ENCODE data around the gene NR5A1. TPM values are rescaled to one million over a fixed set of nuclear protein-coding genes. Genes with fewer than 3 reads are reported as not detected.

The NR5A1 gene
- polyA plus RNA-seq, 4 donors, result 0.01 to 0.27 (median 0.16) TPM

DNA sequence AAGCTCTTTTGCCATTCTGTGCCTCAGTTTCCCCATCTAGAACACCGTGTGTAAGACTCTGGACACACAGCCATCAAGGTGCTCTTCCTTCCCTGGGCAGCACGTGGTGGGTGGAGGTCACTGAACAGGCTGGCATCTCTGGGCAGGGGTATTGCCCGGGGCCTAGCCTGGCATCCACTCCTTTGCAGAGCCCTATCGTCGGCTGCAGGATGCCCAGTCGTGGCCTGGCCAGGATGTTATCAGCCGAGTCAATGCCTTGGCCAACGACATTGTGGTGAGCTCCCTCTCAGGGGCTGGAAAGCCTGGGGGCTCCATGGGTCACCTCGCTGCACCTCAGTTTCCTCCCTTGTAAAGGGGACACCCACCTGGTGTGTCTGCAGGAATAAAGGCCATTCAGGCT lies 52.9 kb downstream of the NR5A1 start:
- H3K27me3 ChIP-seq (ENCODE audit: control insufficient read depth in 3 of 3, insufficient read depth in 3 of 3, low read length in 3 of 3), result peaks cover 5 to 54% (median 26%) of the 10 kb centered on the region in 3 donors
- H3K4me3 ChIP-seq (ENCODE audit: low read depth in 1 of 3, low read length in 3 of 3), result no peak overlapping the region
- DNase-seq (no peak), FAIRE-seq (no peak)
- no peaks in the 10 kb centered on the region for H3K36me3 ChIP-seq (ENCODE audit: control insufficient read depth in 3 of 3, insufficient read depth in 2 of 3, low read depth in 1 of 3, low read length in 3 of 3)
- no peak overlapping the region for H3K27ac ChIP-seq (ENCODE audit: low read depth in 1 of 3, low read length in 2 of 3)
- peaks cover 0 to 4% (median 0%) of the 10 kb centered on the region in 3 donors for H3K4me1 ChIP-seq (ENCODE audit: control insufficient read depth in 3 of 3, insufficient read depth in 2 of 3, low read depth in 1 of 3, low read length in 2 of 3)
- H3K9me3 ChIP-seq (ENCODE audit: control insufficient read depth in 2 of 2, insufficient read depth in 1 of 2, low read depth in 1 of 2, low read length in 1 of 2), result no peaks in the 10 kb centered on the region
- WGBS, 3 donors, result 76 to 85% (median 78%) methylated on average over 9 of the region's 9 CpGs

DNA sequence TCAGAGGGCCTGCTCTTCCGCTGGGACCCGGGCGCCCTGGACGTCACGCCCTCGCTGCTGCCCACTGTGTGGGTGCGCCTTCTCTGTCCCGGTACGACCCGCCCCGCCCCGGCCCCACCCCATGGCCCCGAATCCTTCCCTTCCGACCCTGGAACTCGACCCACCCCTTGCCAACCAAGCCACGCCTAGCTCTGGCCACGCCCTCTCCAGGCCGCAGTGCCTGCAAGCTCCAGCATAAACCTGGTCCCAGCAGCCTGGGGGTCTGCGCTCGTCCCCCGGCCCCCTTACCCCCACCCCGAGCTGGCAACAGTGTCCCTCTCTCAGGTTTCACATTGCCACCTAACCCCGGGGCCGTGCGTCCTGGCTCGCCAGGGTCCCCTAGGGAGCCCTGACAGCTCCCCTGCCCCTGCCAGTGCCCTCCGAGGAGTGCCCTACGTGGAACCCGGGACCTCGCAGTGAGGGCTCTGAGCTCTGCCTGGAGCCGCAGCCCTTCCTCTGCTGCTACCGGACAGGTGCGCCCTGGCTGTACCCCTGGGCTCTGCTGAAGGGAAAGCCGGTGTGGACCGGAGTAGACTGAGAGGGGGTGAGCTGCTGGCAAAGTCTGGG lies 53.5 kb downstream of the NR5A1 start:
- Histone ChIP-seq H3K4me3 (ENCODE audit: low read depth in 1 of 3, low read length in 3 of 3) (peak overlapping the region in 1 of 3 donors; percentile 4), H3K27me3 (ENCODE audit: control insufficient read depth in 3 of 3, insufficient read depth in 3 of 3, low read length in 3 of 3) (peaks cover 5 to 54% (median 26%) of the 10 kb centered on the region in 3 donors)

DNA sequence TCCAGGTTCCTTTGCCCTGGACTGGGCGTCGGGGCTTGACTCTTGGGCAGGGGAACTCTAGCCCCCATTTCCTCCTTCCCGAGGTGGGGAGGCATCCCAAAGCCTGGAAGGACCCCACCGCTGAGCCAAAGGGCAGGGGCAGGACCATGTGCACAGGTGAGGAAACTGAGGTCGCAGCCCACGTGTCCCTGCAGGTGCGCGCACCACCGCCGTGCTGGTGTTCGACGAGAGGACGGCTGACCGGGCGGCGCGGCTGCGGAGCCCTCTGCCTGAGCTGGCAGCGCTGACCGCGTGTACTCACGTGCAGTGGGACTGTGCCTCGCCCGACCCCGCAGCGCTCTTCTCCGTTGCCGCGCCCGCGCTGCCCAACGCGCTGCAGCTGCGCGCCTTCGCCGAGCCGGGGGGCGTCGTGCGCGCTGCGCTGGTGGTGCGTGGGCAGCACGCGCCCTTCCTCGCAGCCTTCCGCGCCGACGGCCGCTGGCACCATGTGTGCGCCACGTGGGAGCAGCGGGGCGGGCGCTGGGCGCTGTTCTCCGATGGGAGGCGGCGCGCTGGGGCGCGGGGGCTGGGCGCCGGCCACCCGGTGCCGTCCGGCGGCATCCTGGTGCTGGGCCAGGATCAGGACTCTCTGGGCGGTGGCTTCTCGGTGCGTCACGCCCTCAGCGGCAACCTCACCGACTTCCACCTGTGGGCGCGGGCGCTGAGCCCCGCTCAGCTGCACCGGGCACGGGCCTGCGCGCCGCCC lies 54.2 kb downstream of the NR5A1 start:
- Histone ChIP-seq H3K4me3 (ENCODE audit: low read depth in 1 of 3, low read length in 3 of 3) (peak overlapping the region in 1 of 3 donors; percentile 4), H3K27me3 (ENCODE audit: control insufficient read depth in 3 of 3, insufficient read depth in 3 of 3, low read length in 3 of 3) (peaks cover 5 to 58% (median 26%) of the 10 kb centered on the region in 3 donors)

More for the DNA sequence above, 53.5 kb downstream of the NR5A1 start:
- H3K27ac ChIP-seq (ENCODE audit: low read depth in 1 of 3, low read length in 2 of 3), result no peak overlapping the region
- FAIRE-seq (no peak), DNase-seq (peak in 1 of 2 donors; percentile 74)
- H3K36me3 ChIP-seq (ENCODE audit: control insufficient read depth in 3 of 3, insufficient read depth in 2 of 3, low read depth in 1 of 3, low read length in 3 of 3), result no peaks in the 10 kb centered on the region
- WGBS, 3 donors, result 21 to 29% (median 24%) methylated on average over 23 to 35 of the region's 35 CpGs
- no peaks in the 10 kb centered on the region for H3K9me3 ChIP-seq (ENCODE audit: control insufficient read depth in 2 of 2, insufficient read depth in 1 of 2, low read depth in 1 of 2, low read length in 1 of 2)
- peaks cover 0 to 4% (median 0%) of the 10 kb centered on the region in 3 donors for H3K4me1 ChIP-seq (ENCODE audit: control insufficient read depth in 3 of 3, insufficient read depth in 2 of 3, low read depth in 1 of 3, low read length in 2 of 3)

DNA sequence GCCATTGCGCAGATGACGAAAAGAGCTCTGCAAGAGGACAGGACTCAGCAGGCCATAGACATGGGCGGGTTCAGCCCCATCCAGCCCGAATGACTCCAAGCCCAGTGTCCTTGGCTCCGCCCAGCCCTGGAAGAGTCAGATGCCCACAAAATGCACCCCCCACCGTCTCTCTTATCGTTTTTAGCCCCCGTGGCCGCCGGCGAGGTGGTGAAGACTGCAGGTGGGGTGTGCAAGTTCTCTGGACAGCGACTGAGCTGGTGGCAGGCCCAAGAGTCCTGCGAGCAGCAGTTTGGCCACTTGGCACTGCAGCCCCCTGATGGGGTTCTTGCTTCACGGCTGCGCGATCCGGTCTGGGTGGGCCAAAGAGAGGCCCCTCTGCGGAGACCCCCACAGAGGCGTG lies 54.9 kb downstream of the NR5A1 start:
- FAIRE-seq, result no peak
- H3K27me3 ChIP-seq (ENCODE audit: control insufficient read depth in 3 of 3, insufficient read depth in 3 of 3, low read length in 3 of 3), result peaks cover 5 to 58% (median 26%) of the 10 kb centered on the region in 3 donors
- DNase-seq, result no peak
- 80 to 81% (median 80%) methylated on average over 19 of the region's 19 CpGs for WGBS, 3 donors
- H3K9me3 ChIP-seq (ENCODE audit: control insufficient read depth in 2 of 2, insufficient read depth in 1 of 2, low read depth in 1 of 2, low read length in 1 of 2), result no peaks in the 10 kb centered on the region
- H3K4me3 ChIP-seq (ENCODE audit: low read depth in 1 of 3, low read length in 3 of 3), result no peak overlapping the region
- no peak overlapping the region for H3K27ac ChIP-seq (ENCODE audit: low read depth in 1 of 3, low read length in 2 of 3)
- H3K4me1 ChIP-seq (ENCODE audit: control insufficient read depth in 3 of 3, insufficient read depth in 2 of 3, low read depth in 1 of 3, low read length in 2 of 3), result peaks cover 0 to 4% (median 0%) of the 10 kb centered on the region in 3 donors
- H3K36me3 ChIP-seq (ENCODE audit: control insufficient read depth in 3 of 3, insufficient read depth in 2 of 3, low read depth in 1 of 3, low read length in 3 of 3), result no peaks in the 10 kb centered on the region

More for the DNA sequence above, 54.2 kb downstream of the NR5A1 start:
- DNase-seq (peak in 1 of 2 donors; percentile 36), FAIRE-seq (no peak)
- Histone ChIP-seq H3K9me3 (ENCODE audit: control insufficient read depth in 2 of 2, insufficient read depth in 1 of 2, low read depth in 1 of 2, low read length in 1 of 2) (no peaks in the 10 kb centered on the region), H3K4me1 (ENCODE audit: control insufficient read depth in 3 of 3, insufficient read depth in 2 of 3, low read depth in 1 of 3, low read length in 2 of 3) (peaks cover 0 to 4% (median 0%) of the 10 kb centered on the region in 3 donors), H3K36me3 (ENCODE audit: control insufficient read depth in 3 of 3, insufficient read depth in 2 of 3, low read depth in 1 of 3, low read length in 3 of 3) (no peaks in the 10 kb centered on the region), H3K27ac (ENCODE audit: low read depth in 1 of 3, low read length in 2 of 3) (no peak overlapping the region)
- WGBS, 3 donors, result 36 to 59% (median 50%) methylated on average over 46 to 85 of the region's 85 CpGs

DNA sequence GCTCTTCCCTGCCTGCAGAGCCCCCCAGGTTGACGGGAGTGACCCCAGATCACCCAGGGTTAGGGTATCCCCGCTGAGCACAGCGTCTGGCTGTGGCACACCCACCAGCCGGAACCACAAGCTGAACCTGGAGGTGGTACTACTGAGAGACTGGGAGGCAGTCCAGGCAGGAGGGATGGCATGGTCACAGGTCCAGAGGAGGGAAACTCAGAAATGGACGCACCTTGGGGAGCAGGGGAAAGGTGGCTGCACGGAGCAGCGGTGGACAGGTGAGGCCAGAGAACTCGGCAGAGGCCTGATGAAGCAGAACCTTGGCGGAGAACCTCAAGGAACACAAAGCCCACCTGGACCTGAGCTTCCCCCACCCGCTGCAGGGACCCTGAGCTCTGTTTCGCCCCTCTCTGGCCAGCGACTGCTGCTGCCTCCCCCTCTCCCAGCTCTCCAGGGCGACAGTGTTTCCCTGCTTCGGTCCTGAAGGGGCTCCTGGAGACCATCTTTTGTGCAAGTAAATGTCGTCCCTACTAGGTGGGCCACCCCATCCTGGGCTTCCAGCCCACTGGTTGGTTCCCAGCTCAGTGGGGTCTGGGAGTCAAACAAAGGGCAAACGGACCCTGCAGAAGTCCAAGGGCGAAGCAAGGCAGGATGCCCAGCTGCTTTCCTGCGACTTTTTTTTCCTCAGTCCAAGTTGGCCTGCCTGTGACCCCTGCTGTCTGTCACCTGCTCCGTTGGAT lies 56.1 kb downstream of the NR5A1 start:
- Histone ChIP-seq H3K27ac (ENCODE audit: low read depth in 1 of 3, low read length in 2 of 3) (no peak overlapping the region), H3K36me3 (ENCODE audit: control insufficient read depth in 3 of 3, insufficient read depth in 2 of 3, low read depth in 1 of 3, low read length in 3 of 3) (no peaks in the 10 kb centered on the region), H3K27me3 (ENCODE audit: control insufficient read depth in 3 of 3, insufficient read depth in 3 of 3, low read length in 3 of 3) (peaks cover 5 to 55% (median 26%) of the 10 kb centered on the region in 3 donors), H3K4me3 (ENCODE audit: low read depth in 1 of 3, low read length in 3 of 3) (no peak overlapping the region), H3K4me1 (ENCODE audit: control insufficient read depth in 3 of 3, insufficient read depth in 2 of 3, low read depth in 1 of 3, low read length in 2 of 3) (peaks cover 0 to 4% (median 0%) of the 10 kb centered on the region in 3 donors), H3K9me3 (ENCODE audit: control insufficient read depth in 2 of 2, insufficient read depth in 1 of 2, low read depth in 1 of 2, low read length in 1 of 2) (no peaks in the 10 kb centered on the region)
- DNase-seq, result no peak
- FAIRE-seq, result no peak
- WGBS, 3 donors, result 40 to 42% (median 42%) methylated on average over 19 of the region's 19 CpGs

DNA sequence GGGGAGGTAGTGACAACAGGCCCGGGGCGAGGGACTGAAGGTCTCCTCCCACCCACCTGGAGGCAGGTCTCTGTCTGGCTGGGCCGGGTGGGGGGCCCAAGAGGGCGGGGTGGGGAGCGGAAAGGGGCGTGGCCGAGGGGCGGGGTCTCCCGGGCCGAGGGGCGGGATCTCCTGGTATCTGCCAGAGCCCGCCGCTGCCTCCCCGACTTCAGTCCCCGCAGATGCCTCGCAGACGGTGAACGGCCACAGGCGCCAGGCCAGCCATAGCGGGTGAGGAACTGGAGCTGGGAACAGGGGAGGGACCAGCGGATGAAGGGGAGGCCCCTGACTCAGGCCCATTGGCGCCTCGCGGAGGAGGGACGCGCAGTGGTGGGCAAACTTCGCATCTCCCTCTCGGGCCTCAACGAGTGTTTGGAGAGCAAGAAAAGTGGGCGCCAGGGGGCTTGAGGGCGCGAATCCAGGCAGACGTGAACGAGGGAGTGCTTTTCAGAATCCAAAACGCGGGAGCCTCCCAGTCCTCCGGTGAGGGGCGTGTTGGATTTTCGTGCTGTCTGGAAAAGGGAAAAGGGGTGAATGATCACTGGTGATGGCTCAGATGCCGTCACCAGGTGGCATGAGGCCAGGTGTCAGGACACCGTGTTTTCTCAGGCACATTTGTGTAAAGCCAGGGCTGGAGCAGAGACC lies 56.8 kb downstream of the NR5A1 start, which contains the start of gene ADGRD2:
Gene ADGRD2, plus strand, starts transcription at position 211 of the 684 bp plus-strand sequence. CDS start 1,216 bp downstream, outside the sequence.
- H3K36me3 ChIP-seq (ENCODE audit: control insufficient read depth in 3 of 3, insufficient read depth in 2 of 3, low read depth in 1 of 3, low read length in 3 of 3), result no peaks in the 10 kb centered on the region
- H3K27me3 ChIP-seq (ENCODE audit: control insufficient read depth in 3 of 3, insufficient read depth in 3 of 3, low read length in 3 of 3), result peaks cover 5 to 52% (median 26%) of the 10 kb centered on the region in 3 donors
- no peak within 1 kb of the TSS for H3K27ac ChIP-seq (ENCODE audit: low read depth in 1 of 3, low read length in 2 of 3)
- DNase-seq (peak in 1 of 2 donors; percentile 24), FAIRE-seq (no peak)
- no peak within 1 kb of the TSS for H3K4me3 ChIP-seq (ENCODE audit: low read depth in 1 of 3, low read length in 3 of 3)
- 5 to 6% (median 5%) methylated on average over 31 to 41 of the region's 41 CpGs for WGBS, 3 donors
- H3K9me3 ChIP-seq (ENCODE audit: control insufficient read depth in 2 of 2, insufficient read depth in 1 of 2, low read depth in 1 of 2, low read length in 1 of 2), result no peaks in the 10 kb centered on the region
- peaks cover 0 to 4% (median 0%) of the 10 kb centered on the region in 3 donors for H3K4me1 ChIP-seq (ENCODE audit: control insufficient read depth in 3 of 3, insufficient read depth in 2 of 3, low read depth in 1 of 3, low read length in 2 of 3)

DNA sequence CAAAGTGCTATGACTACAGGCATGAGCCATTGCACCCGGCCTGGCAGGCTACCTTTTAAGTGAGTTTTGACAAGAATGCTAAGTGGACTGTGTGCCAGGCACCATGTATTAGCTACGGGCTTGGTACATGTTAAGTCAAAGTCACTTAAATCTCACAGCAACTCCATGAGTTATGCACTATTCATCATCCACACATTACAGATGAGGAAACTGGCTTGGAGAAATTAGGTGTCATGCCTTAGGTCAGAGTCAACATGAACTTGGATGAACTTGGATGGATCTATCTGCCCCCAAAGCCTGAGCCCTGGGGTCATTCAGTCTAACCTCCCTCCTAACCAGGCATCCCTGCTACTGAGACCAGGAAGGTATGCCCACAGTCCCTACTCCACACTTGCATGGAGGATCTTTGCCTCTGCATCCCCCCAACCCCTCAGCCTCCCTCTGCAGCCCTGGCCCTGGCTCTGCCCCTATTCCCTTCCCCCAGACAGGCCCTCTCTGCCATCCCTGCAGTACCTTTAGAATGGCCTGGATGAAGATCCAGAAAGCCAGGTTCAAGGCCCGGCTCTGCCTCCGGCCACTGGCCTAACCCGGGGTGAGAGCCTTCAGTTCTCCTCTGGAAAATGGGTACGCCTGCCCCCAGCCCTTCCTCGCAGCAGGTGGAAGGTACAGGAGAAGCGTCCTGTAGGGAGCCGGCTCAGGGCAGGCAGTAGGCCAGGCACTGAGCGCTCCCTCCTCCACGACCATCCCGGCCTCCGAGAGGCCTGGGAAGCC lies 57.6 kb downstream of the NR5A1 start:
- DNase-seq, result no peak
- FAIRE-seq, result no peak
- Histone ChIP-seq H3K4me1 (ENCODE audit: control insufficient read depth in 3 of 3, insufficient read depth in 2 of 3, low read depth in 1 of 3, low read length in 2 of 3) (peaks cover 0 to 4% (median 0%) of the 10 kb centered on the region in 3 donors), H3K4me3 (ENCODE audit: low read depth in 1 of 3, low read length in 3 of 3) (no peak overlapping the region), H3K9me3 (ENCODE audit: control insufficient read depth in 2 of 2, insufficient read depth in 1 of 2, low read depth in 1 of 2, low read length in 1 of 2) (no peaks in the 10 kb centered on the region), H3K27ac (ENCODE audit: low read depth in 1 of 3, low read length in 2 of 3) (no peak overlapping the region), H3K36me3 (ENCODE audit: control insufficient read depth in 3 of 3, insufficient read depth in 2 of 3, low read depth in 1 of 3, low read length in 3 of 3) (no peaks in the 10 kb centered on the region), H3K27me3 (ENCODE audit: control insufficient read depth in 3 of 3, insufficient read depth in 3 of 3, low read length in 3 of 3) (peaks cover 5 to 52% (median 26%) of the 10 kb centered on the region in 3 donors)
- 73 to 82% (median 81%) methylated on average over 13 of the region's 13 CpGs for WGBS, 3 donors

Data from small intestine (tissue), 7 donors.